Stimulated activated CD4-positive, alpha-beta T cell treated with anti-CD3 and anti-CD28 coated beads, Interleukin-1b, Interleukin-23, amount 100 ng/mL, for 1 hour (primary cell): ENCODE data around the gene PPM1H.
"Not testable (repeated sequence)": the region's sequence is repeated elsewhere in the genome, so short reads cannot be mapped to it uniquely, and the experiment has no call there.

ENCODE experiments used
- DNase-seq, 2 donors: peaks; one replicate each; pipeline ENCODE4 v3.0.0-alpha.2; 2020; ENCODE audit warnings: low read depth in 2 of 2

PPM1H gene

DNA sequence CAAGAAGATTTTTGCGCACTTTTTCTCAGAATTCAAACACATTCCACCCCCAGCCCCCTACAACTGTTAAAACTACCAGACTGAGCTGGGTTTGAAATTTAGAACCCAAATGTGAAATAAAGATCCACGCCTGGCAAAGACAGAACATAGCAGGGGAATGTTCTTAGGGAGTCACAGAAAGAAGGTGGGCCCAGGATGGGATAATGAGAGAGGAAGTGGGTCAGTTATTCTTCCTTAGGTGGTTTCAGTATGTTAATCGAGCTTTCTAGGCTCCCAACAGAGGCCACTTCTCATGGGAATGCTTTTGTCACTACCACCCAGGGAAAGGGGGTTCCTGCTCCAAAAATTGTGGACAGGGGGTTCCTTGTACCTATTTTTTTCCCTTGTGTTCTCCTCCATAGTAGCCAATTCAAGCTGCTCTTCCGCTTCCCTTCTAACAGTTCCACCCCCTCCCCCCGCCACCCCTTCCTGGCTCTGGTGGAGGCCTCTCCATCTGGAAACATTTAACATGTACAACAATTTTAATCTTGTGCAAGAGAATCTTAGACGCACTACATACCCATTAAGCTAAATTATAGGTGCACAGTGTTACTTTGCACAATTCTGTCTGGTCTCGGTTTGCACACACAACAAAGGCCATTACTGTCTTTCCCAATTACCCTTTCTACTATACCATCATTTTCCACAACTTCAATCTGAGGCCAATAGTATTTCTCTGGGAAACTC lies 250.2 kb downstream of the PPM1H start:
- no peak for DNase-seq

- no peak for DNase-seq
Measured at GRCh38 chr12:62683776-62684569, 251.0 kb downstream of the PPM1H start.

GRCh38 chr12:62681306-62681705 lies 253.6 kb downstream of the PPM1H start:
- no peak for DNase-seq

GRCh38 chr12:62679608-62680007 lies 255.3 kb downstream of the PPM1H start:
- no peak for DNase-seq

DNA sequence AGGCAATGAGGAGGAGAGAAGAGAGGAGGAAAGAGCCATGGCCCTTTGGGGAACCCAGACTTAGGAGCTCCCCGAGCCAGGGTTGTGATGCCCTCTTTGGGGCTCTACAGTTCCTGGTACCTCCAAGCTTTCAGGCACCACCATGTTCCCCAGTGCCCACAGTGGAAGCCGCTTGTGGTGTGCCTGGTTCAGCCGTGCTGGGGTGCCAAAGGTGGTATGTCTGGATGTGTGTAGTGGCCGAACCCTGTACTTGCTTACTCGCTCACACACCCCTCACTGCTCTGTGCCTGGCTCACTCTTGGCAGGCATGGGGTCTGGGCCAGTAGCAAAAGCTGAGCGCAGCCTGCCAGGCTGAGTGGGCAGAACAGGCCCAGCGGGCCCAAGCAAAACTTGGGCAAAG lies 257.6 kb downstream of the PPM1H start:
- DNase-seq = no peak

DNA sequence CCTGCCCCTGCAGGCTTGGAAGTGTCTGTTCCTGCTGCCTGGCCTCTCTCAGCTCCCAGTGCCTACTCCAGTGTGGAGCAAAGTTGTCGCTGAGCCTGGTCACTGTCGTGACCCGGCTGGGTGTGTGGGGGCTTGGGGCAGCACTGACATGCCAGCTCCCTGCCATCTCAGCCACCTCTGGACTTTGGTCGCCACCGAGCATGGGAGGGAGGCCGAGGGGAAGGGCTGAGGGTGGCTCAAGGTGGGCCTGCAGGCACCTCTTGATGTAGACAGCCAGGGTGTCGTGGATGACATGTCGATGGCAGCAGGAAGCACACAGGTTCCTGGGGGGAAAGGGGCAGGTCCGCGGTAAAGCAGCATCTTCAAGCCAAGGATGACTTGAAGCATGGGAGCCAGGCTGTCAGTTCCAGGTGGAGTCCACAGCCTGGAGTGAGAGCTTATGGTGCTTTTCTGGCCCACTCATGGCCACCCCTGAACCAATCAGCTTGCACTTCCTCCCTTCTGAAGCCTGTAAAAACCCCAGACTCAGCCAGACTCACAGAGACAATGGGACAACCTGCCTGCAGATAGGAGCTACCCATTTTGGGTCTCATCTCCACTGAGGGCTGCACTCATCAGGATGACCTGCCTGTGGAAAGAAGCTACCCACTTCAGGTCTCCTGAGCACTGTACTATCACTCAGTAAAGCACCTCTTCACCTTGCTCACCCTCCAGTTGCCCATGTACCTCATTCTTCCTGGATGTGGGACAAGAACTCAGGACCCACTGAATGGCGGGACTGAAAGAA lies 258.2 kb downstream of the PPM1H start:
- DNase-seq = no peak

GRCh38 chr12:62673028-62673815 lies 261.7 kb downstream of the PPM1H start:
- DNase-seq = no peak

GRCh38 chr12:62670986-62671720 lies 263.8 kb downstream of the PPM1H start:
- no peak for DNase-seq

DNA sequence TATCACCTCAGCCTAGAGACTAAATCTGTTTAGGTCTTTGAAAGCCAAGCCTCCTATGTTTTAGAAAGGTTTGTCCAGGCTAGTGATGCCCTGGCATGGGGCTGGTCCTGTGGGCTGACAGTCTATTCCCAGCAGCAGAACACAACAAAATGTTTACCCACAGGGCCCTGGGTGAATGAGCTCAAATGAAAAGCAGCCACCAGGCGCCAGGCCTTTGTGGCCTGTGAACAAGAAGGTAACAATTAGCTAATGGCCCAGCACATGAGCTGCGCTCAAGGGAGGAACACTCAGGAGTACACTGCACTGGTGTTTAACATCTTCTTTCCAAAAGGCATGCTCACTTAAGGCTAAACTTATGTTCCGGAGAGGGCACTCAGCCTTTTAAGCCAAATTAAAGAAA lies 266.2 kb downstream of the PPM1H start:
- no peak for DNase-seq

GRCh38 chr12:62664951-62665350 lies 270.0 kb downstream of the PPM1H start:
- DNase-seq = not testable (repeated sequence)

DNA sequence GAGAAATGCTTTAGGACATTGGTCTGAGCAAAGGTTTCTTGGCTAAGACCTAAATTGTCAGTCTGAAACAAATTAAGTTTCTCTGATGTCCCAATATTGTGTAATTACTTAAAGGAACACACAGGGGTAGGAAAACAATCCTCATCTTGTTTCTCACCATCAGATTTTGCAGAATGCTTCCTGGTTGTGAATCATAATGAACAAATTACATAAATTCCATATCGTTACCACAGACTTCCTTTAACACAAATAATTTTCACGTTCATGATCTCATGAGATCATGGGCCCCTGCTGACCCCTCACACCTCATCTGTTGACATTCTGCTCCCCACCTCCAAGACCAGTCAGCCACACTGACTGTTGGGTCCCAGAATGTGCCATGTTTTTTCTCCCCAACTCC lies 274.2 kb downstream of the PPM1H start:
- no peak for DNase-seq

GRCh38 chr12:62659453-62660295 lies 275.3 kb downstream of the PPM1H start:
- no peak for DNase-seq

GRCh38 chr12:62658910-62659309 lies 276.0 kb downstream of the PPM1H start:
- DNase-seq = no peak

DNA sequence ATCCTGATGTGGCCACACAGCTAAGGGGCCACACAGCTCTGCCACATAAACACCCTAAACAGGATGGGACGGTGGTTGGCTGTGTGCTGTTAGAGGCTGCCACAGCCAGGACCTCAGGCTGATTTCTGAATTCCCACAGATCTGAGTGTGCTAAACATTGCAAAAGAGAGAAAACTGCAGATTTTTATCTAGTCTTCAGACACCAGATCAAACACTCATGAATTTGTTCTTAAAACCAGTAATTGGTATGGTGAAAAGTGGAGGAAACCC lies 277.7 kb downstream of the PPM1H start:
- no peak for DNase-seq

DNA sequence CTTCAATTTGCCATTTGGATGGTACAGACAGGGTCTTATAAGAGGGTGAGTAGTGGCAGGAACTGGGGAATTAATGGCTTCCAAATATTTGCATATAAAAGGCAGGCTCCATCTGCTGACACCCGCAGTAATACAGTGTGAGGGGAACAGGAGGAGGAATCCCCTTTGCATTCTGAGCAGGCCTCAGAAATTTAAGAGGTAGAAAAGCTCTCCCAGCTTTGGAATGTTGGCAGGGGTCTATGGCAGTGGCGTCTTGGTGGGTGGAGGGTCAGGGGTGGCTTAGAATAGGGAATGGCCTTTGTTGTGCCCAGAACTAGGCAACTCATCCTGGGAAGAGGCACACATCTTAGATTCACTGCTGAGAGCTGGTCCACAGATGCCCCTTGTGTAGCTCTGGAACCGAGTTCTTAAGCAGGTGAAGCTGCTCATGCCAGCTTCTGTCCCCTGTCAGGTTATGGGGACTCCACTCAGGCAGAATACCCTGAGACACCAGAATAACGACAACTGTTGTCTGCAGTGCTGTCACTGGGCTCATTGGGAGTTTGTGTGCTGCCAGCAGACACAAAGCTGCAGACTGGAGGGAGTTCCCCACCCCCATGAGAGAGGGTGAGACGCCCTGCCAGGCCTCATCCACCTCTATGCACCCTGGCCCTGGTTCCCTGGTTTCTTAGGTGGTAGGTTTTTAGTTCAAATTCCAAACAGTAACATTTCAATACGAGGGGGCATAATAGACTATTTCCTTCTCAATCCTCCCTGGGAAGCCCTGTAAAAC lies 278.2 kb downstream of the PPM1H start:
- DNase-seq = no peak

GRCh38 chr12:62655666-62656151 lies 279.2 kb downstream of the PPM1H start:
- no peak for DNase-seq

DNA sequence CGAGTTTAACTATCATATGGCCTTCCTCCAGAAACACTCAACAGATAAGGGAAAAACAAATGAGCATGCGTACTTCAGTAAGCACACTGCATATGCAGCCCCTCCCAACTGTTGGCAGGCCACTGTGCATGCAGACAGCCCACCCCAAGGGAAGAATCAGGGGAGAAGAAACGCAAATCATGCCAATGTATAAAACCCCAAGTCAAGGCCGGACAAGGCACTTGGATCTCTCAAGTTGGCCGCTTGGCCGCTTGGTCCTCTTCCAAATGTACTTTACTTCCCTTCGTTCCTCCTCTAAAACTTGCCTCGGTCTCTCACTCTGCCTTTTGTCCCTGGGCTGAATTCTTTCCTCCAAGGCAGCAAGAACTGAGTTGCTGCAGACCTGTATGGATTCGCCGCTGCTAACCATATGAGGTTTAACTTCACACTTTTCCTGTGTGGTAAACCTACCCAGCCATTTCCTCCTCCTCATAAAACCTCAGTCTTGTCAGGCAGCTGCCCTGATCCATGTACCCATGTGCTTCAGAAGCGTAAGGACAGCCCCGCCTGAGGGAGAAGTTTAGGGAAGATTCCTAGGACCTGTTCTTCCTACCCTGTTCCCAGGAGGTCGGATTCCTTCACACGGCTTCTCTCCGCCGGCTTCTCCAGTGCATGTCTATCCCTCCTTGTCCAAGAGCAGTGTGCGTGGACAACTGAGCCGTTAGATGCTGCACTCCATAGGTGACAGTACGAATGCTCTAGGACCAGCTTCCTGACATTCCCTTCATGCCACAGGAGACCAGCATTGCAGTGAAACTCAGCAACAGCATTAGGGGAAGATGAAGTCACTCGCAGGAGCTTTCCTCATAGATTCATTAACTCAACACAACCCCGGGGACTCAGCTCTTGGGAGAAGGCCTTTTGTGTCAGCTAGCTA lies 280.4 kb downstream of the PPM1H start:
- DNase-seq = no peak

- DNase-seq = no peak
Measured at GRCh38 chr12:62653740-62654139, 281.2 kb downstream of the PPM1H start.
